GM18502 (cell line): ENCODE data around the gene SRBD1.

ENCODE experiments used
- ATAC-seq: cut with Tn5 transposase; IDR thresholded peaks from one replicate; pipeline ENCODE4 v1.9.1; 2021; ENCODE audit warnings: mild to moderate bottlenecking; ENCODE audit not compliant: unreplicated experiment, poor library complexity

The SRBD1 gene

DNA sequence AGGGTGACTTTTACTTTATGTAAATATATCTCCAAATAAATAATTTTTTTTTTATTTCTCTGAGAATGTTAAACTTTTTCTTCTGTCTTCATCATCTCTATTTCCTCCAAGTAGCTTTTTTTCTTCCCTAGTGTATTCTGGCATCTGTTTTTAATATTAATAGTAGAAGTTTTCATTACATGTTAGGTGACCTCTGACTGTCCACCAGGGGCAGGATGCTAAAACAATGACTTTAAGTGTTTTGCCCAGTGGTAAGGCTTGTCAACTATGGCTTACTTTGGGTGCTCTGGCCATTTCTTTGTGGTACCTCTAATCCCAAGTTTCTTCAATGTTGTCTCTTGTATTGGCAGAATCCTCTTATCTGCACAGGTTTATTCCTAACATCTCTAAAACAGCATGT is 127.1 kb downstream of the SRBD1 start:
- ATAC-seq = no peak

GRCh38 chr2:45477546-45477945 is 133.5 kb downstream of the SRBD1 start:
- ATAC-seq = no peak

DNA sequence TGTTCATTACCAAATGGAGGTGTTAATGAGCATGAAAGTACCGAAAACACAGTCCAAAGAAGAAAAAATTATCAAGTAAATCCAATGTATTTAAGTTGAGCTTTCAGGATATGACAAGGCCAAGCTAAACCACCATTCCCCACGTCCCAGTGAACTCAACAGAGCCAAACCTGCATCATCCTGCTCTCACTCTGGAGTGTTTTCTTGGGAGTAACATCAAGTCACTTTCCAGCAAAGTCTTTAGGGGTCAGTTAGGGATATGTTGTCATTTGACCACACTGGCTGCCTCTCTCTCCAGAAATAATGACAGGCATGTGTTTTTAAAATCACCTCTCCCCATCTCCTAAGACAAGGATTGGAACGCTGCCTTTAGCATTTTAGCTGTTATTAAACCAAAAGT is 140.5 kb downstream of the SRBD1 start:
- ATAC-seq = no peak

GRCh38 chr2:45469314-45470099 is 141.6 kb downstream of the SRBD1 start:
- ATAC-seq = no peak

GRCh38 chr2:45468279-45468678 is 142.8 kb downstream of the SRBD1 start:
- ATAC-seq = no peak

- ATAC-seq = no peak
These were observed 145.0 kb downstream of the SRBD1 start for GRCh38 chr2:45466053-45466452.

GRCh38 chr2:45460825-45461224 is 150.2 kb downstream of the SRBD1 start:
- ATAC-seq = no peak

GRCh38 chr2:45459860-45460259 is 151.2 kb downstream of the SRBD1 start:
- no peak for ATAC-seq

GRCh38 chr2:45458909-45459563 is 152.0 kb downstream of the SRBD1 start:
- no peak for ATAC-seq

GRCh38 chr2:45457211-45457945 is 153.7 kb downstream of the SRBD1 start:
- ATAC-seq = no peak

DNA sequence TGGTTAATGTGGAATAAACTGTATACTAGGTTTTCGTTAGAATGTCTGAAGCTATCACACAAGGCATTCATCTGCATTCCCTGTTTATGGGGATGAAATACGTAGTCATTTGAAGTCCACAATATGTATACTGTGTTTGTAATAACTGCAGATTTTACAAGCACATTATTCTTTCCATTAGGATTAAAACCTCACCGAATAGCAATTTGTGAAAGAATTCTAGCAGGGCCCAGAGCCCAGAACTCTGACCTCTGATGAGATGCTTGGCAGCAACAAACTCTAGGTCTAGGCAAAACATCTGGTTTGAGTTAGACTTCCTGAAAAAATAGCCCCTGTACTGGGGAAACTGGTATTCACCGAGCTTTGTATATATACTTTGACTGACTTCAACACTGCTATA is 158.2 kb downstream of the SRBD1 start:
- ATAC-seq = no peak

DNA sequence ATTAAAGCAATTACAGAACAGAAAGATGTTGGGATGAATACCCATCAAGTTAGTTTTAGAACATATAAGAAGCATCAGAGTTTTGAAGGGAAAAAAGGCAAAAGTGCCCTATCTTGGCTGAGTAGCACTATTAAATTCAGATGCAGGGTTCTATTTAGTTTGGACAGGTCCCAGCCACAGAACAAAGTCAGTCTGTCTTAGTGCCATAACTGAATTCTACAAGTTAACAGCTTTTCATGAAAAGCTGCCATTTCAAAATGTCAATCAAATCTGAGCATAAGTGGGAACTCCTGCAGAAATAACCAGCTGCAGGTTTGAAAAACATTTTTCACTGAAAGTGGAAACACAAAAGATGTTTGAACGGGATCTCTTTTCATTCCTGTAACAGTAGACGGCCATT is 160.4 kb downstream of the SRBD1 start:
- no peak for ATAC-seq

DNA sequence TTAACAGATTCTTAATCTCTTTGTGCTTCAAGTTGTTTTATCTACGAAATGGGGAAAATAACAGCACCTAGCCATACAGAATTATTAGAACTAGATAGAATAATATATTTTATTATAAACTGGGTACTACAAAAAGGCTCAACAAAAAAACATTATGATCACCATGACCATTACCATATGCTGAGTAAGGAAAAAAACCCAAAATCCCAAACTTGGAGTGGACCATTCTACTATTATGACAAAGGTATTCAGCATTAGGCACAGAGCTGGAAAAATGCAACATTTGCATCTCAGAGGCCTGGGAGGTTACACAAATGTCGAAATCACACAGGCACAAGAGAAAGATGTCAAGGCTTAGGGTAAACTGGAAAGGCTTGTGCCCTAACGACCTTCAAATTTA is 162.8 kb downstream of the SRBD1 start:
- no peak for ATAC-seq

GRCh38 chr2:45446016-45446415 is 165.1 kb downstream of the SRBD1 start:
- no peak for ATAC-seq

- no peak for ATAC-seq
These were observed 166.0 kb downstream of the SRBD1 start for GRCh38 chr2:45445037-45445436.

- no peak for ATAC-seq
These were observed 168.1 kb downstream of the SRBD1 start for GRCh38 chr2:45443012-45443411.

- ATAC-seq = no peak
These were observed 169.0 kb downstream of the SRBD1 start for GRCh38 chr2:45442026-45442425.

DNA sequence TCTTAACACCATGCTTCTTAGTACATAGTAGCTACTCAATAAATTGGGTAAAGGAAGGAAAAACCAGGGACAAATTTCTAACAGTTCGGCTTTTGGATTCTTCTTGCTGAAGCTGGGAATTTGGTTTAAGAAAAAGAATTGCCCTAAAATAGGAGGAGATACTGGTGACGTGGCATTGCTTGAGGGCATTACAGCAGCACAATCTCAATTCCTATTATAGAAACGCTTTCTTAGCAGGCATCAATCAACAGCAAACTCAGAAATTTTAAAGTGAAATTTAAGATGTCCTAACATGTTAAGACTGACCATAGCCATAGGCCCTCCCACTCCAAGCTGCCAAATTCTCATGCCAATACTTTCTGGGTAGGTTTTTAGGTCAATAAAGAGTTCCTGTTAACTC is 169.5 kb downstream of the SRBD1 start:
- ATAC-seq = no peak

DNA sequence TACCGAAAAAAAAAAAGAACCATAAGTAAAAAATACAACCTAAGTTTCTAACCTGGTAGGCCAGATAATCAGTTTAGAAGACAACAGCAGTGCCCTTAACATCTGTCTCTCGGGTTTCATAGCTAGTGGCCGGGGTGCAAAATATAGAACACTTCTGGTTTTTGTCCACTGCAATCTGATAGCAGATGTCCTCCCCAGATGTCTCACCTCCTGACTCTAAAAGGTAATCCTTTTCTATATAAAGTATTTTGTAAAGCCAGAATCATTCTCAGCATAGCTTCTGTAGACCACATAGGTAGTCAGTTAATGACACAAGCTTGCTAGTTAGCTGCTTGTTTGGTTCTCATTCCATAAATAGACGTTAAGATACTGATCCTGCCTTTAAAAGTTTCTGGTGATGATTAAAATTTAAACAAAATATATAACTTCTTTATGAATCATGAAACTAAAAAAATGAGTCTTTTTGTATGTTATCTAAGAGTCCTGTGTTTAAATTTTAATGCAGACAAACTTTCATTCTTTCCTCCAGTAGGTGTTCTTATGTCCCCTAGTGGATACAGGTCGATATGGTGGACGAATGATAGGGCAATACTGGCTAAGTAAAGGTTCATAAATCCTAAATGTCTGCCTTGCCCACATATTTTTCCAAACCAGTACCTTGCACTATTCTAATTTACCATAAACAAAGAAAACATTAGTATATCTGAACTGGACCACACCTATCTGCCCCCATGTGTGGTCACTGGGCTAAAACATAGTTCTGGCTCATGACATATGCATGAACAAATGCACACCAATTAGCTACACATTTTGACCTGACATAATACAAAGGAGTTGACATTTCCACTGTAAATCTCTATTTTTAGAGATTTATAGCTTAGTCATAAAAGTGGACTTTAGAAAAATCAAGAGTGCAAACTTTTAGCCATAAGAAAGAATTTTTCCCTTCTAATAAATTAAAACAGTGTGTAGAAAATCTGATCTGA is 171.0 kb downstream of the SRBD1 start:
- no peak for ATAC-seq
